NB4 (cell line): ENCODE results near the gene FGF14.

Source experiments
- CTCF ChIP-seq: IDR thresholded peaks from one replicate; pipeline ENCODE4 v1.5.1; 2012; ENCODE audit warnings: low read depth, low read length
- MAX ChIP-seq: IDR thresholded peaks from 2 replicates; pipeline ENCODE4 v1.6.1; 2011; ENCODE audit warnings: low read depth, low read length
- POLR2A ChIP-seq: IDR thresholded peaks from 2 replicates; pipeline ENCODE4 v1.6.1; 2011; ENCODE audit warnings: mild to moderate bottlenecking; ENCODE audit not compliant: insufficient read length; ENCODE audit errors: extremely low read depth

GRCh38 chr13:102327119-102327617 is 74.7 kb downstream of the FGF14 start:
- no peak for TF ChIP-seq CTCF
- TF ChIP-seq POLR2A = no peak
- TF ChIP-seq MAX = no peak
